ENCODE results near the gene TPI1.

TPI1 gene

GRCh38 chr12:6916426-6917200, 49.3 kb downstream of the TPI1 start:
- no peak for DNase-seq (ENCODE audit: low read depth, low spot score)

- no peak for DNase-seq (ENCODE audit: low read depth, low spot score)
Observed at GRCh38 chr12:6917491-6918231, 50.3 kb downstream of the TPI1 start.

GRCh38 chr12:6919588-6919987, 52.3 kb downstream of the TPI1 start:
- DNase-seq (ENCODE audit: low read depth, low spot score), result no peak
